Measurements from ENCODE around the gene ZNHIT1.
"Not testable (repeated sequence)": the region's sequence is repeated elsewhere in the genome, so short reads cannot be mapped to it uniquely, and the experiment has no call there.

GRCh38 chr7:101264102-101264706 is 46.2 kb downstream of the ZNHIT1 start:
- not testable (repeated sequence) for TF ChIP-seq CTCF (optimal IDR thresholded peaks at IDR 0.05 in 1 of 3, IDR thresholded peaks at IDR 0.05 in 1 of 3, conservative IDR thresholded peaks at IDR 0.05 in 1 of 3; ENCODE audit: extremely low read depth in 1 of 3, insufficient read depth in 2 of 3, low read length in 3 of 3); EZH2 (IDR thresholded peaks at IDR 0.05; ENCODE audit: low read length)
